H1 (cell line): Measurements from ENCODE around the gene WDR35.

Experiments used
- BACH1 ChIP-seq: IDR thresholded peaks from 2 replicates; pipeline ENCODE4 v1.6.1; 2012; ENCODE audit warnings: low read length, improper control_type of control experiment
- CHD1 ChIP-seq: IDR thresholded peaks from 2 replicates; pipeline ENCODE4 v1.6.1; 2012; ENCODE audit warnings: low read depth, low read length, improper control_type of control experiment
- CTCF ChIP-seq, 3 experiments: IDR thresholded peaks; 1 replicate in 2 of 3; 2 replicates in 1 of 3; pipeline versions ENCODE4 v1.5.1 to v1.6.1; 2011; ENCODE audit warnings: low read length in 3 of 3, mild to moderate bottlenecking in 3 of 3, inconsistent platforms in 2 of 3, low read depth in 1 of 3, moderate library complexity in 1 of 3; ENCODE audit not compliant: insufficient read depth in 1 of 3; ENCODE audit errors: control extremely low read depth in 1 of 3
- EP300 ChIP-seq, 2 experiments: IDR thresholded peaks; 1 replicate in 1 of 2; 2 replicates in 1 of 2; pipeline ENCODE4 v1.6.1; 2011 to 2012; ENCODE audit warnings: low read depth in 2 of 2, low read length in 2 of 2, mild to moderate bottlenecking in 2 of 2, borderline replicate concordance in 1 of 2, inconsistent platforms in 1 of 2, moderate library complexity in 1 of 2
- POLR2AphosphoS5 ChIP-seq: IDR thresholded peaks from 2 replicates; pipeline ENCODE4 v1.6.1; 2011; ENCODE audit warnings: low read depth, low read length
- SIN3A ChIP-seq, 2 experiments: IDR thresholded peaks in 1 of 2; conservative IDR thresholded peaks in 1 of 2; 2 replicates each; pipeline ENCODE4 v1.6.1; 2011 to 2012; ENCODE audit warnings: low read length in 2 of 2, improper control_type of control experiment in 1 of 2, low read depth in 1 of 2, mild to moderate bottlenecking in 1 of 2
- SRF ChIP-seq: IDR thresholded peaks from 2 replicates; pipeline ENCODE4 v1.6.1; 2011; ENCODE audit warnings: mild to moderate bottlenecking, low read depth, low read length, moderate library complexity
- YY1 ChIP-seq: IDR thresholded peaks from 2 replicates; pipeline ENCODE4 v1.6.1; 2011; ENCODE audit warnings: low read depth, mild to moderate bottlenecking, low read length

GRCh38 chr2:19865151-19865550 is 124.8 kb downstream of the WDR35 start:
- TF ChIP-seq POLR2AphosphoS5 (no peak), EP300 (IDR thresholded peaks at IDR 0.05; ENCODE audit: borderline replicate concordance in 1 of 2, low read depth in 2 of 2, low read length in 2 of 2) (no peak), BACH1 (no peak), CTCF (IDR thresholded peaks at IDR 0.05; ENCODE audit: control extremely low read depth in 1 of 3, insufficient read depth in 1 of 3, low read depth in 1 of 3, low read length in 3 of 3) (no peak), CHD1 (no peak), YY1 (no peak), SRF (no peak), SIN3A (conservative IDR thresholded peaks at IDR 0.05 in 1 of 2, IDR thresholded peaks at IDR 0.05 in 1 of 2; ENCODE audit: low read depth in 1 of 2, low read length in 2 of 2) (no peak)
